Coronary artery (tissue), 2 donors: ENCODE measurements around the gene CFAP299.

ENCODE experiments used
- DNase-seq: peaks from one replicate; pipeline ENCODE4 v3.0.0-alpha.2; 2017; ENCODE audit warnings: low spot score
- H3K27ac ChIP-seq, 2 donors: fragments of 200-600 bp; sonication (generic); one replicate each; pipeline ENCODE4 v1.5.1; 2016 to 2019
- H3K4me3 ChIP-seq: fragments of 200-600 bp; sonication (generic); 2 replicates; pipeline ENCODE4 v1.5.1; 2016; ENCODE audit warnings: mild to moderate bottlenecking, moderate library complexity
- TF ChIP-seq, protein P1 (sequence below): fragments of 200-600 bp; sonication (generic); IDR thresholded peaks from one replicate; pipeline ENCODE4 v1.5.1; 2019; ENCODE audit warnings: antibody characterized with exemption

Gene CFAP299

DNA sequence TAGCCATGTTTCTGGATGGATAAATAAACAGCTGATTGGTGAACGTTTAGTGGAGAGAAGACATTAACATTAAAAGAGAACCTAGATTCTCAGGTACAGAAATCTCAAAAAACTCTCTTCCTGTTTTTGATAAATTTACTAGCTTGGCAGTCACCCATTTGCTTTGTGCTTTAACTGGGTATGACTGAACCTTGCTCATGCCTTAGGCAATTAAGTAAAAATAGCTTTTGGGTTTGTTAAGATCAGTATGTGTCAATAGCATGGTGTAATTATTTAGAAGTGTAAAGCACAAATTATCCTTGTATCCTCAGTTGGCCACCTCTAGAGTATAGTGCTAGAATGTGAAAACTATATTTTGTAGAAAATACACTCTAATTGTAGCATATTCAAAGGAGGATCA is 200.0 kb downstream of the CFAP299 start:
- H3K27ac ChIP-seq = no peak overlapping the region
- TF ChIP-seq, protein P1, sequence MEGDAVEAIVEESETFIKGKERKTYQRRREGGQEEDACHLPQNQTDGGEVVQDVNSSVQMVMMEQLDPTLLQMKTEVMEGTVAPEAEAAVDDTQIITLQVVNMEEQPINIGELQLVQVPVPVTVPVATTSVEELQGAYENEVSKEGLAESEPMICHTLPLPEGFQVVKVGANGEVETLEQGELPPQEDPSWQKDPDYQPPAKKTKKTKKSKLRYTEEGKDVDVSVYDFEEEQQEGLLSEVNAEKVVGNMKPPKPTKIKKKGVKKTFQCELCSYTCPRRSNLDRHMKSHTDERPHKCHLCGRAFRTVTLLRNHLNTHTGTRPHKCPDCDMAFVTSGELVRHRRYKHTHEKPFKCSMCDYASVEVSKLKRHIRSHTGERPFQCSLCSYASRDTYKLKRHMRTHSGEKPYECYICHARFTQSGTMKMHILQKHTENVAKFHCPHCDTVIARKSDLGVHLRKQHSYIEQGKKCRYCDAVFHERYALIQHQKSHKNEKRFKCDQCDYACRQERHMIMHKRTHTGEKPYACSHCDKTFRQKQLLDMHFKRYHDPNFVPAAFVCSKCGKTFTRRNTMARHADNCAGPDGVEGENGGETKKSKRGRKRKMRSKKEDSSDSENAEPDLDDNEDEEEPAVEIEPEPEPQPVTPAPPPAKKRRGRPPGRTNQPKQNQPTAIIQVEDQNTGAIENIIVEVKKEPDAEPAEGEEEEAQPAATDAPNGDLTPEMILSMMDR = no peak
- DNase-seq = no peak
- H3K4me3 ChIP-seq = no peak overlapping the region

DNA sequence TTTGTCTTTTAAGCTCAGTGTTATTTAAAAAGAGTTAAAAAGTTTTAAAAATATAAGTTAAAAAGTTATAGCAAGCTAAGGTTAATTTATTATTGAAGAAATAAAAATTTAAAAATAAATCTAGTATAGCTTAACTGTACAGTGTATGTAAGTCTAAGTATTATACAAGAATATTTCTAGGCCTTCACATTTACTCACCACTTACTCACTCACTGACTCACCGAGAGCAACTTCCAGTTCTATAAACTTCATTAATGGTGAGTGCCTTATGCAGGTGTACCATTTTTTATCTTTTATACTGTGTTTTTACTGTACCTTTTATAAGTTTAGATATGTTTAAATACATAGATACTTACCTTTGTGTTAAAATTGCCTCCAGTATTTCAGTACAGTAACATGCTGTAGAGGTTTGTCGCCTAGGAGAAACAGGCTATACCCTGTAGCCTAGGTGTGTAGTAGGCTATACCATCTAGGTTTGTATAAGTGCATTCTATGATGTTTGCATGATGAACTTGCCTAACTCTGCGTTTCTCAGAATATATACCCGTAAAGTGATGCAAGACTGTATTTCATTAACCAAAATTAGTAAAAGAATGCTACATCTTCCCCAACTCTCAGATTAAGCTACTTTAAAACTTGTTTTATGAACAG is 202.9 kb downstream of the CFAP299 start:
- no peak overlapping the region for H3K4me3 ChIP-seq
- DNase-seq = no peak
- no peak overlapping the region for H3K27ac ChIP-seq
- TF ChIP-seq, protein P1 = no peak

DNA sequence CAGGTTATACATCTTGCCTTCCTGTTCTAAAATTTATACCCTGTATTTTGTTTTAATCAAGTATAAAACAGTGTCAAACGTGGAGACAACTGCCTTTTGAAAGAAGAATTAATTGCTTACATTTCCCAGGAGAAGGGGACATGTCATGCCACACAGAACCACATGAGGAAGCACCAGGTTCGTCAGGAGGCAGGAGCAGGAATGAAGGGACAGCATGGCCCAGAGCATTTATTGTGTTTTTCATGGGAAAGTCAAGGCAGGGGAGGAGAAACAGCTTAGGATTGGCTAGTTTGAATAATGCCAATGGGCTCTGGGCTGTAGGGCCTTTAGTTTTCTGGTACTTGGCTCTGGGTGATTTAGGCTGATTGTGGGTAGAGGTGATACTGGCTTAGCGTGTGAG is 203.7 kb downstream of the CFAP299 start:
- DNase-seq = no peak

DNA sequence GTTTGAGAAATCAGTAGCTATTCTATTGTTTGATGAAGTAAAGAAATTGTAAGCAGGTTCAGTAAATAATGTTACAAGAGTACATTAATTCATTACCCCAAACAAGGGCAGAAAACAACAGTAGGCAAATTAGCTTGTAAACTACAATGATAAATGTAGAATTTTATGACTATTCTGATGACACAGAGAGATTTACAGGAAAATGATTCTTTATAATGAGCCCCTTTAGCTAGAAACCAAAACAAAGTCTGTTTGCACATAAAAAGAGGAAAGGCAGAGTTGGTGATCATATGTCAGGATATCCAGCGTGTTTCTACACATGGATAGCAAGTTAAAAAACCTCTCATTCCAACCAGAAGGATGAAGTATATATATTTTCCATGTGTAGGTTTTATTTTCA is 204.8 kb downstream of the CFAP299 start:
- DNase-seq = no peak
- TF ChIP-seq, protein P1 = no peak
- Histone ChIP-seq H3K27ac (no peak overlapping the region), H3K4me3 (no peak overlapping the region)

More for the DNA sequence above, 203.7 kb downstream of the CFAP299 start:
- Histone ChIP-seq H3K4me3 (no peak overlapping the region), H3K27ac (no peak overlapping the region)
- TF ChIP-seq, protein P1 = no peak

DNA sequence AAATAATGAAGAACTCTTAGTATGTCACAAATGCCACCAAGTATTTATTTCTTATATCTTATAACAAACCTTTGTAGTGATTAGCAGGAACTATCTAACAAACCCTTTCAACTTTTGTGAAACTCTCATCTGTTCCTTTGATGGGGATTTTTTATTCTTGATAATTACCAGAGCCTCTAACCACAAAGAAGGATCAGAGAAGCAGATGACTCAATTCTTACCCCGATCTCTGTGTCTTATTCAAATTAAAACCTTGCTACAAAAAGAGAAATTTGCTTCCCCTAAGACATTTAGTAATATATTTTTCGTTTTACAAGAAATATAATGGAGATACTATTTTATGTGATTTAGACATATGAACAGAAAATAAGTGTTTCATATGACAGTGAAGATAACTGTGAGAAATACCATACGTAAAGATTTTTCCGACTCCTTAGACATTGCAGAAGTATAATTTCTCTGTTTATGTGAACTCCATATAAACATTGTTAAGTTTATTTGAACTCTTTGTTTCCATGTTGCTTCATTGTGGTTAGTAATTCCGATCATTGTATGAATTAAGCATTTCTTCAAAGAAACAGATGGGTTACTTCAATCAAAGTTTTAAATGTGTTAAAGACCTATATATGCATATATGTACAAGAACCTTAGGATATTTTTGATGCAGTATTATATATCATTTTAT is 205.4 kb downstream of the CFAP299 start:
- no peak overlapping the region for H3K4me3 ChIP-seq
- no peak for DNase-seq
- TF ChIP-seq, protein P1 = no peak
- H3K27ac ChIP-seq = no peak overlapping the region

DNA sequence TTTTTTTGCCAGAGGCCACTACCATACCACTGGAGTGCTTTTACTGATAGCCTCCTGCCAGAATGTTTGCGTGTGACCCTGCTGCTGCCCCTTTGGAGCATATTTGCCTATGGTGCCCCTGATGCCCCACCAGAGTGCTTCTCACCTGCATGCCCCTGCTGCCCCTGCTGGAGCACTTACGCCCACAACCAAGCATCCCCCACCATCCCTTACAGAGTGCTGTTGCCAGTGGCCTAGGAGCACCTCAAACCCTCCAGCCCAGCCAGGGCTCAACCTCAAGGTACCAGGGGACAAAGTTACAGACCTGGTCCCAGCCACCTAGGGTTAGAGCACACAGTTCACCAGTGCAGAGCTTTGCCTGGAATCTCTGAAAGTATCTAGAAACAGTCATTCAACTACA is 207.2 kb downstream of the CFAP299 start:
- no peak for DNase-seq
- TF ChIP-seq, protein P1 = no peak
- no peak overlapping the region for H3K4me3 ChIP-seq
- H3K27ac ChIP-seq = no peak overlapping the region

DNA sequence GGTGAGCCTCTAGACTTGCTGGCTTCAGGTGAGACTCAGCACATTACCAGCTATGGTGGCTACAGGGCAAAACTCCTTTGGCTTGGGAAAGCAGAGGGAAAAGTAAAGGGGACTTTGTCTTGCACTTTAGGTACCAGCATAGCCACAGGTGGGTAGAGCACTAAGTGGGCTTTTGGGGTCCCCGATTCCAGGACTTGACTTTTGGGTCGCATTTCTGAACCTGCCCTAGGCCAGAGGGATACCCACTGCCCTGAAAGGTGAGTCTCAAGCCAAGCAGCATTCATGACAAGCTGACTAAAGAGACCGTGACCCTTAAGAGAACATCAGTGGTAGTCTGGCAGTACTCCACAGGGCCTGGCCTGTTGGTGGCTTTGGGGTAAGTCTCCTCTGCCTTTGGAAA is 224.8 kb downstream of the CFAP299 start:
- Histone ChIP-seq H3K27ac (no peak overlapping the region), H3K4me3 (no peak overlapping the region)
- TF ChIP-seq, protein P1 = no peak
- DNase-seq = no peak
